Measurements from ENCODE around the gene FBXW8. TPM values are rescaled to one million over a fixed set of nuclear protein-coding genes. Genes with fewer than 3 reads are reported as not detected.

The FBXW8 gene
- total RNA-seq, 1 experiment from 2014 or later = 15.3 TPM

DNA sequence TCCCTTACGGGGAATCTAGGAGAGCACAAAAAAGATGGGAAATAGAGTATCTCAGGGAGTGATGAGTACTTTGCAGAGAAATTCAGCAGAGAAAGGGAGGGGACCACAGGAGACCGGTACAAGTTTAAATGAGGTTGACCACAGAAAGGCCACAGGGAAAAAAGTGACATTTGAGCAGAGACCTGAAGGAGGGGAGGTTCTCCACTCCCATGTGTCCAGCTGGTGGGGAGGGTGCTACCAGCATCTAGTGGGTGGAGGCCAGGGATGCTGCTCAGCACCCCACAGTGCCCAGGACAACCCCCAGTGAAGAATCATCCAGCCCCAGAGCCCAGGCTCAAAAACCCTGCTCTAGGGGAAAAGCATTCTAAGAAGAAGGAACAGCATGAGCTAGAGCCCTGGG, 153.8 kb downstream of the FBXW8 start:
- H3K9ac ChIP-seq (ENCODE audit: extremely low read depth, insufficient read length, low read length) = no peak overlapping the region
- H3K18ac ChIP-seq (ENCODE audit: insufficient read length, low read depth, low read length) = no peak overlapping the region
- no peak overlapping the region for H3K4ac ChIP-seq (ENCODE audit: low read depth, low read length)
- no peak overlapping the region for H4K5ac ChIP-seq (ENCODE audit: insufficient read length, low read depth, low read length)
- no peaks in the 10 kb centered on the region for H3K9me3 ChIP-seq (ENCODE audit: control insufficient read depth, low read depth, low read length)
- WGBS (ENCODE audit: extremely low coverage, insufficient read length, low lambda C conversion rate) = no CpG with 5 or more reads among the region's 2 CpGs
- no peaks in the 10 kb centered on the region for H4K20me1 ChIP-seq (ENCODE audit: control insufficient read depth, insufficient read depth, insufficient read length)
- no peak overlapping the region for H4K8ac ChIP-seq (replicated peaks; ENCODE audit: insufficient read length, low read depth, low read length)
- TF ChIP-seq CTCF (conservative IDR thresholded peaks at IDR 0.05) = no peak
- H2AK5ac ChIP-seq (ENCODE audit: insufficient read length, low read length) = no peak overlapping the region
- H2BK120ac ChIP-seq (ENCODE audit: low read depth, low read length, poor library complexity, severe bottlenecking) = no peak overlapping the region
- no peak overlapping the region for H4K91ac ChIP-seq (ENCODE audit: insufficient read length, low read depth, low read length)
- no peaks in the 10 kb centered on the region; a peak in 1 of 7 replicates for H3K36me3 Mint-ChIP-seq (ENCODE audit: insufficient read depth in 1 of 3, low read depth in 3 of 3)
- H3K79me1 ChIP-seq (ENCODE audit: insufficient read depth, low read depth, low read length, poor library complexity, severe bottlenecking) = no peaks in the 10 kb centered on the region
- no peak overlapping the region for H3K4me2 ChIP-seq (ENCODE audit: insufficient read depth, insufficient read length, low read length)
- H3K23ac ChIP-seq (ENCODE audit: insufficient read length, low read depth, low read length) = no peak overlapping the region
- H3K4me1 Mint-ChIP-seq = peaks cover 41 to 57% of the 10 kb centered on the region in 2 experiments
- peak overlapping the region in 1 of 3 experiments; percentile 58; a peak in 2 of 7 replicates for H3K27ac Mint-ChIP-seq
- H2AFZ ChIP-seq (ENCODE audit: low read length) = no peak overlapping the region
- H3K27me3 ChIP-seq (ENCODE audit: insufficient read depth, low read length) = no peaks in the 10 kb centered on the region
- no peak overlapping the region for H2BK5ac ChIP-seq (ENCODE audit: insufficient read length, low read length)
- no peak overlapping the region for H2BK15ac ChIP-seq (ENCODE audit: low read depth, low read length)
- H3K27ac ChIP-seq (ENCODE audit: insufficient read length, low read depth, low read length) = no peak overlapping the region
- H3K9me3 Mint-ChIP-seq = no peaks in the 10 kb centered on the region
- no peak overlapping the region for H3K56ac ChIP-seq (ENCODE audit: insufficient read length, low read depth, low read length)
- H3K23me2 ChIP-seq (ENCODE audit: insufficient read length, low read depth, low read length, poor library complexity, severe bottlenecking) = no peaks in the 10 kb centered on the region
- DNase-seq = no peak
- H3K79me2 ChIP-seq (ENCODE audit: insufficient read depth, low read length) = no peaks in the 10 kb centered on the region
- no peak overlapping the region for H3K14ac ChIP-seq (ENCODE audit: insufficient read depth, low read length)
- no peak overlapping the region for H2BK12ac ChIP-seq (ENCODE audit: insufficient read length, low read depth, low read length)
- H3T11ph ChIP-seq (ENCODE audit: low read length) = no peak overlapping the region
- H3K27me3 Mint-ChIP-seq (ENCODE audit: low read depth) = peaks cover 3% of the 10 kb centered on the region
- H3K4me1 ChIP-seq (ENCODE audit: insufficient read depth, low read length) = no peaks in the 10 kb centered on the region; the same call in 1 of the 2 replicates
- H3K4me3 Mint-ChIP-seq = peak overlapping the region in 1 of 2 experiments; percentile 0; a peak in 1 of 5 replicates
- no peak overlapping the region for H2BK20ac ChIP-seq (ENCODE audit: low read depth, low read length, poor library complexity, severe bottlenecking)
